HepG2 (cell line): ENCODE results near the gene ARRDC1. TPM values are rescaled to one million over a fixed set of nuclear protein-coding genes. Genes with fewer than 3 reads are reported as not detected.
A peak's percentile ranks its signal among the peaks of the same experiment; 100 is the strongest.

ENCODE experiments used
- ARID4A ChIP-seq: sonication (generic); formaldehyde crosslinking; IDR thresholded peaks from 2 replicates; pipeline ENCODE4 v1.5.0; 2020; ENCODE audit warnings: mild to moderate bottlenecking, missing genetic modification reagents, borderline replicate concordance
- DRAP1 ChIP-seq: IDR thresholded peaks from 2 replicates; pipeline ENCODE4 v1.6.1; 2016; ENCODE audit warnings: missing genetic modification reagents, missing compliant biosample characterization
- HES4 ChIP-seq: sonication (generic); formaldehyde crosslinking; IDR thresholded peaks from 2 replicates; pipeline ENCODE4 v1.9.0; 2021; ENCODE audit warnings: mild to moderate bottlenecking, missing genetic modification reagents, borderline replicate concordance
- KIAA2018 ChIP-seq: sonication (generic); formaldehyde crosslinking; IDR thresholded peaks from 2 replicates; pipeline ENCODE4 v1.5.0; 2020; ENCODE audit warnings: mild to moderate bottlenecking, missing genetic modification reagents, borderline replicate concordance
- PCBP1 ChIP-seq: fragments of 200-400 bp; formaldehyde crosslinking; IDR thresholded peaks from 2 replicates; pipeline ENCODE4 v1.6.1; 2017; ENCODE audit warnings: mild to moderate bottlenecking, low read depth, low read length, borderline replicate concordance
- ZBTB46 ChIP-seq: sonication (generic); formaldehyde crosslinking; IDR thresholded peaks from 2 replicates; pipeline ENCODE4 v1.4.0; 2020; ENCODE audit warnings: mild to moderate bottlenecking, missing genetic modification reagents, borderline replicate concordance
- ZNF317 ChIP-seq: sonication (generic); formaldehyde crosslinking; IDR thresholded peaks from 2 replicates; pipeline ENCODE4 v1.5.0; 2020; ENCODE audit warnings: mild to moderate bottlenecking, missing genetic modification reagents
- ZNF331 ChIP-seq: sonication (generic); formaldehyde crosslinking; IDR thresholded peaks from 2 replicates; pipeline ENCODE4 v1.4.0; 2020; ENCODE audit warnings: missing genetic modification reagents
- ZNF414 ChIP-seq: sonication (generic); formaldehyde crosslinking; IDR thresholded peaks from 2 replicates; pipeline ENCODE4 v1.5.0; 2020; ENCODE audit warnings: missing genetic modification reagents
- polyA plus RNA-seq, 8 experiments: library from polyadenylated mRNA; depleted of rRNA in 3 of 8; stranded (reverse) in 7 of 8; unstranded in 1 of 8; fragments of >200 nt; fragmentation: Illumina TruSeq in 4 of 8; extraction: Trizol in 4 of 8; gene quantifications; 2 replicates each; pipeline versions ENCODE4 v1.2.1 to v1.2.3, GENCODE V29; 2011 to 2016; ENCODE audit warnings: low read depth in 4 of 8, missing spikeins in 1 of 8, mixed read lengths in 1 of 8; ENCODE audit not compliant: insufficient read depth in 1 of 8
- total RNA-seq, 5 experiments: library from RNA; depleted of rRNA; stranded (reverse); fragments of >200 nt; fragmentation: Illumina TruSeq; extraction: Trizol; gene quantifications; 2 replicates each; pipeline ENCODE4 v1.2.3, GENCODE V29; 2016; ENCODE audit warnings: low read depth in 1 of 5

Gene ARRDC1
- total and polyA plus RNA-seq, 2 of the 13 experiments (the other 11 are each of a cell fraction or from before 2014, with no cell fraction given): 21.7 to 44.4 TPM

- TF ChIP-seq KIAA2018 (CRISPR knock-in tag) (no peak), HES4 (no peak; the same call in 1 of the 2 replicates), PCBP1 (no peak), ZBTB46 (CRISPR knock-in tag) (peak; percentile 71; the same call in 1 of the 2 replicates), ZNF317 (CRISPR knock-in tag) (no peak), ZNF331 (CRISPR knock-in tag) (peak; percentile 75), DRAP1 (peak; percentile 38; the same call in 1 of the 2 replicates), ZNF414 (no peak), ARID4A (CRISPR knock-in tag) (peak; percentile 98)
These were observed 26.8 kb upstream of the ARRDC1 start, which contains the start of gene DPH7 (continued) for GRCh38 chr9:137578518-137579258.
